ENCODE data around the gene ZSWIM1. TPM values are rescaled to one million over a fixed set of nuclear protein-coding genes. Genes with fewer than 3 reads are reported as not detected.
"Not testable (repeated sequence)": the region's sequence is repeated elsewhere in the genome, so short reads cannot be mapped to it uniquely, and the experiment has no call there.

The ZSWIM1 gene
- total RNA-seq, 1 donor from 2014 or later: 4.0 TPM

DNA sequence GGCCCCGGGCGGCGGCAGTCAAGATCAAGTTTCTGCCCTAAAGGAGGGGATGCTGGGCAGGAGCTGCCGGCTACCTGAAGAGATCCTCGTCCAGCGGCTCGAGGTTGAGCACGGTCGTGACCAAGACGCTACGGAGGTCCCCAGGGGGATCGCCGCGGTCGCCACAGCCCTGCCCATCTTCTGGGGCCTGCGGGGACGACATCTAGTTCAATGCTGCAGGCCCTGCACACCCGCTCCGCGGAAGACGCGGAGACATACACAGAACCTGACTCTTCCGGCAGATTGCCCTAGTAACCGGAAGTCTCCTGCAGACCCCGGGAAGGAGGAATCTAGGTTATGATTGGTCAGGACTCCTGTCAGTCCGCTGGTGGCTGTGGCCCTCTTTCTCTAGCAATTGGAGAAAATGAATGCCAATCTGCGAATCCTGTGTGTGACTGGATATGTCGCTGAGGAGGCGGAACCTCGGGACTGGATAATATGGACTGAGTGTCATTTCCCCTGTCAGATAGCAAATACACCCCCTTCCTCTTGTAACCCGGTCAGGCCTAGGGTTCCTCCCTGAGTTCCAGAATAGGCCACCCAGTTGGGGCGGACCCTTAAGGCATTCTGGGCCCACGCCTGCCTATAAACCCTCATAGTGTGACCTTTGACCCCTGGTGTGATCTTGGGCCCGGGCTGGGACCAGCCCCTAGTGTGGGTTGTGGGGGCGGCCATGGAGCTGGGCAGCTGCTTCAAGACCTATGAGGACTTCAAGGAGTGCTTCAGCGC is 23.7 kb upstream of the ZSWIM1 start, which contains the start of the genes ACOT8 and ZSWIM3:
Gene ACOT8, minus strand, starts transcription at position 279 of the 768 bp plus-strand sequence. Its CDS starts 77 bp downstream, at position 202.
Gene ZSWIM3, plus strand, starts transcription at position 501 of the 768 bp plus-strand sequence. Its CDS starts 212 bp downstream, at position 713.
- DNase-seq: peak; percentile 100

DNA sequence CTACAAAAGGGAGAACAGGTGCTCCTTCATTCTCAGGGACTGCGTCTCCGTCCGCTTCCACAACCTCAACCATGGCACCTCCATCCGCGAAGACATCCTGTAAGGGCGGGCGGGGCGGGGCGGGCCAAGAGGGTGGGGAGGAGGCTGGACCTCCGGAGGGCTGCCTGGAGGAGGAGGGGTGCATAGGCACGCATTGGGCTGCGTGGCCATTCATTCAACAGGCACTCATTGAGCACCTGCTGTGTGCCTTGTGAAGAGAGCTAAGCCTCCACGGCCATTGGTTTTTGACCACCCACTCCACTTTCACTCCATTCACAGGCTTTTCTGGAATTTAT is 23.2 kb upstream of the ZSWIM1 start:
- no peak for DNase-seq

DNA sequence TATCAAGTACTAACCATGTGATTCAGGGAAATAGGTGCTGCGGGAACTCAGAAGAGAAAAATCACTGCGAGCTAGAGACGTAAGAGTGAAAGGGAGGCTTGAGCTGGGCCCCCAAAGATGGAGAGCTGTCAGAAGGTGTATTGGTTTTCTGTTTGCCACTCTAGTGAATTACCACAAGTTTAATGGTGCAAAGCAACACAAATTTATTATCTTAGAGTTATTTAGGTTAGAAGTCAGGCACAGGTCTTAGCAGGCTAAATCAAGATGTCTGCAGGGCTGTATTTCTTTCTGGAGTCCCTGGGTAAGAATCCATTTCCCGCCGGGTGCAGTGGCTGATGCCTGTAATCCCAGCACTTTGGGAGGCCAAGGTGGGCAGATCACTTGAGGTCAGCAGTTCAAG is 21.1 kb upstream of the ZSWIM1 start:
- no peak for DNase-seq

DNA sequence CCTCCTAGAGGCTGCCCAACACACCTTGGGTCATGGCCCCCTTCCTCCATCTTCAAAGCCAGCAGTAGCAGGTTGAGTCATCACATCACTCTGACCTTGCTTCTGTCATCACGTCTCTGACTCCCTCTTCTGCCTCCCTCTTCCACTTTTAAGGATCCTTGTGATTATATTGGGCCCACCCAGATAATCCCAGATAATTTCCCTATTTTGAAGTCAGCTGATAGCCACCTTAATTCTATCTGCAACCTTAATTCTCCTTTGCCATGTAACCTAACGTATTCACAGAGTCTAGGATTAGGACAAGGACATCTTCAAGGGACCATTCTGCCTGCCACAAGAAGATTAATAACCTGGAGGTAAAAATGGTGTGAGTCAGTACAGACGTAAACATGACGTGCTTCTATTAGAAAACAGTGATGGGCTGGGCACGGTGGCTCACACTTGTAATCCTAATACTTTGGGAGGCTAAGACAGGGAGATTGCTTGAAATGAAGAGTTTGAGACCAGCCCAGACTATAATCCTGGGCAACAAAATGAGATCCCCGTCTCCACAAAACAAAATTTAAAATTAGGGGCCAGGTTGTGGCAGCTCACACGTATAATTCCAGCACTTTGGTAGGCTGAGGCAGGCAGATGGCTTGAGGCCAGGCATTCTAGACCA is 20.3 kb upstream of the ZSWIM1 start:
- DNase-seq: no peak

- DNase-seq: no peak
Observed at GRCh38 chr20:45861221-45862075, 19.6 kb upstream of the ZSWIM1 start.

- no peak for DNase-seq
Observed at GRCh38 chr20:45863543-45864470, 17.2 kb upstream of the ZSWIM1 start.

DNA sequence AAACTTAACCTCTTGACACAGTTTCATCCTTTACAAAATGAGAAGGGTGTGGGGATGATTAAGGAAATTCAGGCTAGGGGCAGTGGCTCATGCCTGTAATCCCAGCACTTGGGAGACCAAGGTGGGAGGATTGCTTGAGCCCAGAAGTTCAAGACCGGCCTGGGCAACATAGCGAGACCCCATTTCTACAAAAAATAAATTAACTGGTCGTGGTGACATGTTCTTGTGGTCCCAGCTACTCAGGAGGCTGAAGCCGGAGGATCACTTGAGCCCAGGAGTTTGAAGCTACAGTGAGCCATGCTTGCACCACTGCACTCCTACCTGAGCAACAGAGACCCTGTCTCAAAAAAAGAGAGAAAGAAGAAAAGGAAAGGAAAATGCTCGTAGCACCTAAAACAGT is 14.6 kb upstream of the ZSWIM1 start:
- DNase-seq: no peak

DNA sequence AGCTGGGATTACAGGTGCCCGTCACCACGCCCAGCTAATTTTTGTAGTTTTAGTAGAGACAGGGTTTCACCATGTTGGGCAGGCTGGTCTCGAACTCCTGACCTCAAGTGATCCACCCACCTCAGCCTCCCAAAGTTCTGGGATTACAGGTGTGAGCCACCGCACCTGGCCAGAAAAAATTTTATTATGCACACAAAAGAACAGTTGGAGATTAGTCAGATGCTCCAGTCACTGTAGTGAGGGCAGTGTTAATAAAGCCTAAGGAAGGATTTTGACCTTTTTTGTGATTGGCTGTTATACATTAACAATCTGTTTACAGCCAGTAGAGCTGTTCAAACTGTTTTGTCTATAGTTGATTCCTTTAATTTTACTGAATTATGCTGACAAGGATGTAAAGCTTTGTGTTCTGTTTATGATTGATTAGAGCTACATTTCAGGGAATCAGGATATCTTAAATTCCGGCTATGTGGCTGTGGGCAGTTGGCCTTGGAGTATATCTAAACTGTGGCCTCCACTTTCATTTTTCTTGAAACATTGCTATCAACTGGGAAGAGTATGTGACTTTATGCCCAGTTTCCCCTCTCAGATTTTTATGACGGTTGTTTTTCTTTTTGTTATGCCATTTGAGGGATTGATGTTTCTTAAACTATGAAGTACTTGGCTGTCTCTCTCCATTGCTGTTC is 13.8 kb upstream of the ZSWIM1 start:
- DNase-seq: no peak

DNA sequence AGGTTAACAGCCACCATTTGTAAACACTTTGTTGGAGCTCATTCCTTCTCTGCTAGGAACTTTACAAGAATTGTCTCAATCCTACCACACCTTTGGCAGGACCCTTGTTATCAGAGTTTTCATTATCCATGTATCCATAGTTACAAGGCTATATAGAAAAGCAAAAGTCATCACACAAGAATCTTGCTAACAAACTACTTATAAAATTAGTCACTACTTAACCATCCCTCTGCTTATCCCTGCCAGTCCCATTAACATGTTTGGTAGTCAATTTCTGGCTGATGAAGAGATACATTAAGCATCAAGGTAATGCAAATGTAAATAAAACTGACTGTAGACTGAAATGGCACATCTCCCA is 13.2 kb upstream of the ZSWIM1 start:
- no peak for DNase-seq

GRCh38 chr20:45872626-45873025 is 8.4 kb upstream of the ZSWIM1 start:
- DNase-seq: no peak

GRCh38 chr20:45873409-45874103 is 7.5 kb upstream of the ZSWIM1 start:
- no peak for DNase-seq

DNA sequence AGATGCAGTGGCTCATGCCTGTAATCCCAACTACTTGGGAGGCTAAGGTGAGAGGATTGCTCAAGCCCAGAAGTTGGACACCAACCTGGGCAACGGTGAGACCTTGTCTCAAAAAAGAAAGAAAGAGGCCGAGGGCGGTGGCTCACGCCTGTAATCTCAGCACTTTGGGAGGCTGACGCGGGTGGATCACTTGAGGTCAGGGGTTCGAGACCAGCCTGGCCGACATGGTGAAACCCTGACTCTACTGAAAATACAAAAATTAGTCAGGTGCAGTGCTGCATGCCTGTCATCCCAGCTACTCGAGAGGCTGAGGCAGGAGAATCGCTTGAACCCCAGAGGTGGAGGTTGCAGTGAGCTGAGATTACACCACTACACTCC is 6.9 kb upstream of the ZSWIM1 start:
- DNase-seq: not testable (repeated sequence)

DNA sequence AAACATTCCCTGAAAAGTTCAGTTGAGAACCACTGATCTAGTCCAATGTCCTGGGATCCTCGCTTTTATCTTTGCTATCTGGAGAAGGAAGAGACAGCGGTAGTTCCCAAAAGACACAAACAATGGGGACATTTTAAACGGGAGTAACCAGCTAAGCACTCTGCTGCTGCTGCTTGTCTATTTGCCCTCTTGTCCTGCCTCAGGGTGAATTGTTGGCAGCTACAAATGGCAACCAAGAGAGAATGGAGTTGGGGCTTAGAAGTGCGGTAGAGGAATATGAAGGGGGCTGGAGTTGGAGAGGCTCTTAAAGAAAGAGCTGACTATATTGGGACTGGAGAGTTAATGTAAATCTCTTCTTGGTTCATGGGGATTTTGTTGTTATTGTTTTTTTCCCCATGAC is 6.5 kb upstream of the ZSWIM1 start:
- DNase-seq: no peak

DNA sequence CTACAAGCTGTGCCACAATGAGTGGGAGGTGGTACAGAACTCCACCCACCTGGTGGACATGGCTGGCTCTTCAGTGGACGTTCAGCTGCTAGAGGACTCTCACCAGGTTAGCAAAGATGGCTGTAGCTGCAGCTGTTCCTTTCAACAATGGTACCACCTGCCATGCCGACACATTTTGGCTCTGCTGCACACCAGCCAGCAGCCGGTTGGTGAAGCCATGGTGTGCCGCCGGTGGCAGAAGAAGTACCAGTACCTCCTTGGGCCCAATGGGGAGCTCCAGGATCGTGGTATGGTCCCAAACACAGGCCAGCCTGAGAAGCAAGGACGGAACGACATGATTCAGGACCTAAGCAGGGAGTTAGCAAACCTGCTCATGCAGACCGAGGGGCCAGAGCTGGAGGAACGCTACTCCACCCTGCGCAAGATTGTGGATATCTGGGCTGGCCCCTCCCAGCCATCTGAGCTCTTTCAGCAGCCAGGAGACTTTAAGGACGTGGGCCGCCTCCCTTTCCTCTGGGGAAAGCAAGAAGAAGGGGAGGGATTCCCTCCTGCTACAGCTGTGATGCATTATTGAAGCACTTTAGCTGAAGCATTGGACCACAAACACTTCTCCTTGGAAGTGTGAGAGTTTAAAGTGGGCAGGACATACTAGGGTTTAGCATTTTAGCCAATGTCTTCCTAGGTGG is 2.8 kb upstream of the ZSWIM1 start:
- peak; percentile 41 for DNase-seq

GRCh38 chr20:45882469-45883099 is 1.6 kb downstream of the ZSWIM1 start:
- DNase-seq: no peak

GRCh38 chr20:45883100-45883469 is 2.1 kb downstream of the ZSWIM1 start:
- DNase-seq: no peak

DNA sequence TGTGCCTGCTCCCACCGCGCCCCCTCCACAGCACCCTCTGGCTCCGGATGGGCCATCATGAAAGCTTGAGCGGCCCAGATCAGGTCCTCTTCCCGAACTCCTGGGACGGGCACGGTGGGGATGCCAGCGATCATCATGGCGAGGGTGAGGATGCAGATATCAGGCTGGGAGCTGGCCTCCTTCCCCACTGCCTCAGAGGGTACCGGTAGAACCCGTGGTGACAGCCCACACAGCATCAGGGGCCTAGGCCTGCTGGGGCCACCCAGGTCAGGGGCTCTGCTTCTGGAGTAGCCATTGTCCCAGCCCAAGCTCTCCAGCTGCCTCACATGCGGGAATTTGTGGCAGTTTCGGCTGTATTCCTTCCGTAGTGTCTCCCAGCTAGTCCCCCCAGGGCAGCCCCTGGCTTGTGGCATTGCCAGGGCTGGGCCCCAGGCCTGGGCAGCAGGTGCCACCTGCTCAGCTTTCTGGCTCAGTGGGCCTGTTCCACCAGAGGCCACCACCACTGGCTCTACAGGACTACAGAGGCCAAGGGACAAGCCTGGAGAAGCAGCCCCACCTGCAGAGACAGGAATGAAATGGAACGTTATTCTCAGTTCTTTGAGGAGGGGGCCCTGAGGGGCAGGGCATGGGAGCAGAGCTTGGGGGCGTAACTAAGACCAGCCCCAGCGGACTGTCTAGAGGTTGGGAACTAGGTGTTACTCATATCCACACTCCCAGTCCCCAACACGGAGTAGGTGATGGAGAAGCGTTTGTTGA is 5.7 kb downstream of the ZSWIM1 start:
- DNase-seq: no peak

- no peak for DNase-seq
Observed at GRCh38 chr20:45887346-45887715, 6.3 kb downstream of the ZSWIM1 start, which contains the start of gene SPATA25. Gene SPATA25, minus strand, starts transcription at chr20:45887622. Its CDS starts 32 bp downstream, at chr20:45887590.

DNA sequence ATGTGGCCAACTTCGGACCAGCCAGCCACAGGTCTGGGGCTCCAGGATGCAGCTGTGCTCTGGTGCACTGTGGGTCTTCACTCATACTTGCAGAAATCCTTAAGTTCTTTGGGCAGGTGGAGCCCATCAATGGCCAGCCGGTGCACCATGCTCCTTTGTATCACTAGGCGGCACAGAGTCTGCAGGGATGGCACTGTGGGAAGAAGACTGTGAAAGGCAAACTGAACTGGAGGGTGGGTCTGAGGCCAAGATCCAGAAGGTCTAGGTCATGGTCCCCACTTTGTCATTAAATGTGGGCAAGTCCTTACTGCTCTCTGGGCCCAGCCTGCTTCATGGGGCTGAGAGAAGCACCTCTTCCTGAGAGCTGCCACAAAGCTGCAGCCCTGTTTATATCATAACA is 7.7 kb downstream of the ZSWIM1 start:
- DNase-seq: no peak

All from skin of body (tissue), 2 donors.